Activated T-cell treated with anti-CD3 and anti-CD28 coated beads for 4 hours (primary cell): ENCODE data around the gene ZFP36L2.

ENCODE experiments used
- DNase-seq: peaks from one replicate; pipeline ENCODE4 v3.0.0-alpha.2; 2020

ZFP36L2 gene, protein sequence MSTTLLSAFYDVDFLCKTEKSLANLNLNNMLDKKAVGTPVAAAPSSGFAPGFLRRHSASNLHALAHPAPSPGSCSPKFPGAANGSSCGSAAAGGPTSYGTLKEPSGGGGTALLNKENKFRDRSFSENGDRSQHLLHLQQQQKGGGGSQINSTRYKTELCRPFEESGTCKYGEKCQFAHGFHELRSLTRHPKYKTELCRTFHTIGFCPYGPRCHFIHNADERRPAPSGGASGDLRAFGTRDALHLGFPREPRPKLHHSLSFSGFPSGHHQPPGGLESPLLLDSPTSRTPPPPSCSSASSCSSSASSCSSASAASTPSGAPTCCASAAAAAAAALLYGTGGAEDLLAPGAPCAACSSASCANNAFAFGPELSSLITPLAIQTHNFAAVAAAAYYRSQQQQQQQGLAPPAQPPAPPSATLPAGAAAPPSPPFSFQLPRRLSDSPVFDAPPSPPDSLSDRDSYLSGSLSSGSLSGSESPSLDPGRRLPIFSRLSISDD

DNA sequence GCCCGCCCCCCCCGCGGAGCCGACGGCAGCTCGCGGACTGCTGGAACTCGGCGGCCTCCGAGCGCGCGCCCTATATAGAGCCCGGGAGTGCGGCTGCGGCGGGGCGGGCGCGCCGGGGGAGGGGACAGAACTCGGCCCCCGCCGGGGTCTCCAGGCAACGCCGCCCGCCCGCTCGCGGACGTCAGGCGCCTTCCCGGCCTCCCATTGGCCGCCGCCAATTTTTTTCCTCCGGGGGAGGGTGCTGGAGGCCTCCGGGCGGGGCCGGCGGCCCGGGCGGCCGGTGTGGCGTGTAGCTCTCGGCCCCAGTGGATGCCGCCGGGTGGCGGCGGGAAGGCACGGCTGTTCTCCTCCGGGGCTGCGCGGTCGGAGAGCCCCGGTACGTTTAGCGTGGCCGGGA is at the start of gene ZFP36L2:
Gene ZFP36L2 (minus strand): TSS at position 49 of the 397 bp plus-strand sequence. CDS start 291 bp downstream, outside the sequence.
- peak; percentile 91 for DNase-seq

DNA sequence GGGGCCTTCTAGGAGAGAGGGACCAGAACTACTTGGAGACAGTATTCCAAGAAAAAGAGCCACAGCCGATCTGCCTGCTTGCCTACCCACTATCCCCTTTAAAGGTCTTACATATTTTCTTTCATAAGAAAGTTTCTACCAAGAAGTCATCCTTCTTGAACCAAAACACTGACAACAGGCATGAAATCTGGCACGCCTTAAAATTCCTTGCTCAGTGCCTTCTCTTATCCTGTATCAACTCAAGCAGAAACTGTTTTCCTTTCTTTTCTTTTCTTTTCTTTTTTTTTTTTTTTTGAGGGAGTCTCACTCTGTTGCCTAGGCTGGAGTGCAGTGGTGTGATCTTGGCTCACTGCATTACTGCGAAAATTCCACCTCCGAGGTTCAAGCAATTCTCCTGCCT is 48.3 kb upstream of the ZFP36L2 start:
- DNase-seq = no peak

DNA sequence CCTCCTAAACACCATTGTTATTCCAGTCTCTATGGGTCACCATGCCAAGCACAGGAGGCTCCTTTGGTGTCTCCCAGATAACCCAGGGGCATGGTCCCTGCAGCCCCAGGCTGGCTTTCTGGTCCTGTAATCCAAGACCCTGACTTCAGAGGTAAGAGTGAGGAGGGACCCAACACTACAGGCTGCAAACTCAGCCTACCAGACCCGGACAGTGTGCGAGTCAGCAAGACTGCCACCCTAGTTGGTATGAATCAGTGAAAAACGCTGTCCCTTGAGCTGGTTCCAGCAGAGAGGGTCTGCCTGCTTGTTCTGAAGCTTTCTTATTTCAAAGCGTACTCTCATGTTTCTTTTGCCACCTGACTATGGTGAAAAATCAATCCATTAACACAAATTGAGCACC is 47.6 kb upstream of the ZFP36L2 start:
- no peak for DNase-seq

DNA sequence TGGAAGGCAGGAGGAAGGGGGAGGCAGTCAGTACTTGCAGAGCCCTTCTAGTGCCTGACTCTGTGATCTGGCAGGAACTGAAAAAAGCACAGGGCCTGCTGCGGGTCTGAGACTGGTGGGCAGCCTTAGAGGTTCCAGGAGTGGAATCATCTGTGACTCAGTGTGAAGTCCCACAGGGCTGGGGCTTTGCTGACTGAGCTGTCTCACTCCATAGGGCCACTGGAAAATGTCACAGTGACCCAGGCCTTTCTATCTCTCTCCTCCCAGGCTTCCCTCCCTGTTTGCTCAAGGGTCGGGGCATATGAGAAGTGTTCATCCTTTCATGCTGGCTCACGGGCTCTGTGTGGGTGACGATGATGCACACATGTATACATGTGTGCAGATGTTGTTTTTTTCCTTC is 47.1 kb upstream of the ZFP36L2 start:
- no peak for DNase-seq

DNA sequence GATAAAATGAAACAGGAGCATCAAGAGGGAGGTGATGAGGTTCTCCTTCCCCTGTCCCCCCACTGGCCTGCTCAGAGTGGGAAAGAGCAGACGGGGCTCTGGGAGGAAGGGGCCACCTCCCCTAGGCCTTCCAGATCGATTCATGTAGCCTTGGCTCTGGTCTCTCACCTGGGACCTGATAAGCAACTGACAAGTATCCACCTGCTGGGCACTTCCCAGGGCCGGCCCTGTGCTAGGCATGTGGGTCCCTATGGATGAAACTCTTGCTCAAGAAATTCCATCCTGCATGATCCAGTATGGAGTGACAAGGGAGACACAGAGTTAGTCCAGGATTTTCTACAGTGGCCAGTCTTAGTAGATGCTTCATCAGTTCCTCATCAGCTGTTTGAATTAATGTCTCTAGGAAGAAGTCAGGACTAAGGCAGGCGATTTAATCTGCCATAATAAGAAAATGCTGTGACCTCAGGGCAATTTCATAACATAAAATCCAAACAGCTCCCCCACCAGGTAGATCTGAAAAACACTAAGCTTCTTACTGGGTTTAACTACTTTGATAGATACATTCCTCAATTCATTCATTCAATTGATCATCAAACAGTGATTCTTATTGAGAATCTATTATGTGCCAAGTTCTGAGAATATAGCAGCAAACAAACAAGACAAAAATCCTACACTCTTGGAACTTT is 44.7 kb upstream of the ZFP36L2 start:
- DNase-seq = no peak

DNA sequence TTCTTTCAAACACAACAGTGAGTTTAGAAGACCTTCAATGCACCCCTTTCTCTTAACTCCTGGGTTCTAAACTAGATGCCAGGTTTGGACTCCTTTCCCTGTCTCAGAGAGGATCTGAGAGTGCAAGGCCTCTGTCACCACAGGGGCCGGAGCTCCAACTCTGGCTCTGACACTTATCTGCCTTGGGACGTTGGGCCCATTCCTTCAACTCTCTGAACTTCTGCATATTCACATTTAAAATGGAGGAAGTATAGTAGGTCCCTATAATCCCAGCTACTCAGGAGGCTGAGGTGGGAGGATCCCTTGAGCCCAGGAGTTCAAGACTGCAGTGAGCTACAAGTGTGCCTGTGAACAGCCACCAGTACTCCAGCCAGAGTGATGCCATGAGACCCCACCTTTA is 44.1 kb upstream of the ZFP36L2 start:
- DNase-seq = no peak

DNA sequence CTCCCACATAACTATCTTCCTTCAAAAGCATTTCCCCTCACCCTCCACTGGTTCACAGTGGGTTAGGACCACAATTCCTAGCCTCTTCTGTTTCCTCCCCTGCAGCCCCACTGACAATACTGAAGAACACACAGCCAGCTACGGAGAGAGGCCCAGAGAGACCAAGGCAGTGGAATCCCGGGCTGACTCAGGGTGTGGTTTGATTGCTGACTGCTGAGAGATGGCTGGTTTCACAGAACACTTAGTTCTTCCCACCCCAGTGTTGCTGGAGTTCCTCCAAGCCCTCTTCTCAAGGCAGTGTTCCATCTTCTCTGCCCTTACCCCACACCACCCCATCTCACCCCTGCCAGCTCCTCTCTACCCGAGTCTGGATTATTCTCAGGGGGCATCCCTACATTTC is 43.3 kb upstream of the ZFP36L2 start:
- DNase-seq = no peak

DNA sequence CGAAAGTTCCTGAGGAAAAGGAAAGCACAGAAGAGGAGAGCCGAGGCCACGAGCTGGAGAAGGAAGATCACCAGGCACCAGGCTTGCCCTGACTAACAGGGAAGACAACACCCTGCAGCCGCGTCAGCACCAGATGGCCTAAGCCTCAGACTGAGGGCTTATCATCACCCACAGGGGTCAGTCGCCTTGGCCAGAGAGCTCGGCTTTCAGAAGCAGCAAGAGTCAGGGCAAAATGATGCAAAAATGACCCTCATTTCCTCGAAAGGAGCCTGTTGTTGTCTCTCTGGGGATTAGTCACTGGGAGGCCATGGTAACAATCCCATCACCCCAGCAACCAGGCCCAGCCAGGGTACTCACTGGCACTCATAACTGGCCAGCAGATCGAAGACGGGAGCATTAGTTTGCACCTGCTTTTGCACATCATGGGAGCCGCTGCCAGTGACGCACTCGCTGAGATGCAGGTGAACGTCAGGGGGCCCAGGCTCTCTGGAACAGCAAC is 42.7 kb upstream of the ZFP36L2 start:
- no peak for DNase-seq

DNA sequence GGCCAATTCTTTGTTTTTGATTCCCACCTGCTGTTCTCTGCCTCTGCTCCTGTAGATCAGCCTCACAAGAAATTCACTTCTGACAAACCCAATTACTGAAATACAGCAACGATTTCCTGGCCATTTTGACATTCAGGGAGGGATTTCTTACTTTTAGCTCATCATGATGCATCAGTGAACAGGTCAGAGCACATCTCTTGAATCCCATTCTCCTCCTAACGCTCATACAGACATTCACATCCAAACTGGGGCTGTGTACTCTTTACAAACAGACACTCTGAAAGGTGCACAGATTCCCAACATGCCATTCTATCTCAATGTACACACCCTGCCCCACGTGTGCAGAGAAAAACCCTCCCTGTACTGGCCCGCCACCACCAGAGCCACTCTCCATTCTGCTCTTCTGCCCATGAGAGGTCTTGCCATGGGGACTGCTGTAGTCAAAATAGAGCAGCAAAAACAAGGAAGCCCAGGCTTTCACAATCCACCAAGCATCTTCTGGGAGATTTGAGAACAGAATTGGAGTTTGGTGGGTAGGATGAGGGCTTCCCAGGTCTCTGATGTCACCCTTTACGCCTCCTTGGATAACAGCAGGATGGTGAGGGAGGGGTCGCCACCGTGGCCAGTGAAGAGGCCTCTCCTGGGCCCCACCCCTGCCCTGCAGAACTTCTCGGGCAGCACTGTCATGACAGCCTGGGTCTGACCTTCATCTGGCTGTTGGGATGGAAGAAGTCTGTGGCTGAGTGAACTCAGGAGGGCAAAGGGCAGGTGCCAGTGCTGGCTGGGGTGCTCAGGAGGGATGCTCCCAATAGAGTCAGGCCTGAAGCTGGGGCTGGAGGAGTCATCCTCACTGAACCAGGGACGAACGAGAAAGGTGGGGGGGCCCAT is 41.9 kb upstream of the ZFP36L2 start:
- no peak for DNase-seq

DNA sequence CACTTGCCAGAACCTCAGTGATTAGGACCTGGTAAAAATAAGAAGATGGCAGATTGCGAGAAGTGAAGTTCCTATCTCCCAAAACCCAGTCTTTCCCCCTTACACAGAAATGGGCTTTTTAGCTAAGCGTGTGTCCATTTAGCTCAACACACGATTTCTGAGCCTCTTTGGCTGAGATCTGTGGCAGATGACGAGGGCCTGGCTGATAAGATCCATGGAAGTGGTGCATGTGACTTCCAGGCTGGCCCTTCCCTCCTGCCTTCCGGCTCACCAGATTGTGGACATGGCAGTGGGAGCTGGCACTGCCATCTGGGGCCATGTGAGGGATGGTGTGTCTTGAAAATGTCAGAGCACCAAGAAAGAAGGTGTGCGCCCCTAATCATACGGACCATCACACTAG is 41.0 kb upstream of the ZFP36L2 start:
- DNase-seq = no peak

DNA sequence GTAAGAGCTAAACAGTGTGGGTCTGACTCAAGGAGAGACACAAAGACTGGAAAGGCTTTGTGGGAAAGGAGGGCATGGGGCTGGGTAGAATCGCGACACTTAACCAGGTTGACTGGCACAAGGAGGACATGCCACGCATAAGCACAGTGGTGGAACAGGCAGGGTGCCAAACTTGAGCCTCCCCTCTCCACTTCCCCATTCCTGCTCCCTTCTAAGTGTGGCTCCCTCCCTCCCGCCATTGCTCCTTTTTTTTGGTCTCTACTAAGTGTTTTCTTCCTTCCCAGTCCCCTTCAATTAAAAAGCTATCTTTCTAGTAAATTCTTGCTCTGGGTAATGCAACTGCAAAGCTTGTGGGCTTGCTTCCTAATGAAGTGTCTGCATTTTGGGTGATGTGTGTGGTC is 40.3 kb upstream of the ZFP36L2 start:
- DNase-seq = no peak

DNA sequence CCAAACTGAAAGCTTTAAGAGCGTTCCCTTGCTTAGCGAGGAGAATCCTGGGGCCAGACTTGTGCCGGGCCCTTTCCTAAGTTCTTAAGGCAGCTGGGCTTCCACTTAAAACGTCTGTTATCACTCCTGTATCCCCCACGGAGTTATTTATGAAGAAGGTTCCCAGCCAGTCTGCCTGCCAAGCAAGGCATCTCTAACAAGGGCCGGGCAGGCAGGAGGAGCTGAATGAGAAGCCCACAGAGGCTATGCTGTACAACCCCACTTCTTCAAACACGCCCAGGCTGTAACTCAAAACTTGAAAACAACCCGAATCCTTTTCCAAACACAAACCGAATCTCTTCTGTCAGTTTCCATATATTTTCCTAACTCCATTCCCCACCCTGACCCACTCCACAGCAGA is 39.0 kb upstream of the ZFP36L2 start:
- DNase-seq = no peak

DNA sequence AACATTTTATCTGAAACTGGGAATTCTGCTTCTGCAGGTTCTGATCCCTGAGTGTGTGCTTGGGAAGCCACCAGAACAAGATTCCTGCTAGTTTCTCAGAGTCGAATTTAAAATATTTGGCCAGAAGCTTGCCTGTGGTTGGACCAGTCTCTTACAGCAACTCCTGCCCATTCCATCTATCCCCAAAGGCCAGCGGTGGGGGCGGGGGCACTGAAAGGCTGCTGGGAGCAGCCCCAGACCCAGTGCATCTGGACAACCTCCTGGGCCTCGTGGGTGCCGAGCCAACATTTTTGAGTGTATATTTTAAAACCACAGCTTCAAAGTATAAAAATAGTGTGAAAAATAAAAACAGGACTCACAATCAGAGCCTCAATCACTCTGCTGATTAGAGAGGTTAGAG is 38.6 kb upstream of the ZFP36L2 start:
- no peak for DNase-seq

DNA sequence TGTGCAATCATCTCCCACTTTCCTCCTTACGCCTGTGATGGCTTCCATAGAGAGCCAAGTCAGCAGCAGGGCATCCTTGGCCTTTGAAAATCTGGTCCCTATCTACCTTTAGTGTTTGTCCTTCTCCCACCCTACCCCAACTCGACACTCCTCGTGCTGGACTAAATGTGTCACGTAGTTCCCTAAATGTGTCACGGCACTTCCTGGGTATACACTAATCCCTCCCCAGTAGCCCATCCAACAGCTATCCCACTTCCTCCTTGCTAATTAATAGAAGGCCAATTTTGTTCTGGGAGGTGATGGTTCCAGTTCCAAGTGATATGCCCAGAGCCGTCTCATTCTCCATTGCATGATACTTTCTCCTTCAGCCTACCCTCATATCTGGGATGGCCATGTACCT is 36.5 kb upstream of the ZFP36L2 start:
- no peak for DNase-seq

DNA sequence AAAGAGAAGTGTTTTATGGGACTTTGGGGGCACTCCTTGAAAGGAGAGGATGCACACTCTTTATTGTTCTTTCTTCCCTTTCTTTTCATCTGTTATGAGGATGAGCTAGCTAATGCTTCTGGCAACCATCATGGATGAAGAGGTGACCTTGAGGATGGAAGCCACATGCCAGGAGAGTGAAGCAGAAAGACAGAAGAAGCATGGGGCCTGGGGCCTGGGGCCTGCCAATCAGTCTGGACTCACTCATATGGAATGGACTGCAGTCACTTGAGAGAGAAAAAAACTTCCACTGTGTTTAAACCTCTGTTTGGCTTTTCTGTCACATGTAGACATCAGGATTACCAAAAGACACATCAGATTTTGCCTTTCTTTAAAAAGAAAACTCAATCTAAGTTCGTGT is 35.8 kb upstream of the ZFP36L2 start:
- no peak for DNase-seq

DNA sequence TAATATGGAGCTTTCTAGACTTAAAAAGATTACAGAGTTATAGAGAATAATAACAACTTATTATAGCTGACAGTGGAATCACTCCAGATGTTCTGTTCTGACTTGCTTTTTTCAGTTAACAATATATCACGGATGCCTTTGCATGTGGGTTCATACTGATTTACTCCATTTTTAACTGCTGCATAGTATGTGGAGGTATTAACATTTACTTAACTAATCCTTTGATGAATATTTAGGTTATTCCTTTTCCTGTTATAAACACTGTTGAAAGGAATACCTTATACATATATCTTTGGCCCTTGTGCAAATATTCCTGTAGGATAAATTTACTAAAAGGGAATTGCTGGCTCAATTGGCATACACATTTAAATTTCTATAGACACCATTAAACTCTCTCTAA is 33.1 kb upstream of the ZFP36L2 start:
- no peak for DNase-seq

DNA sequence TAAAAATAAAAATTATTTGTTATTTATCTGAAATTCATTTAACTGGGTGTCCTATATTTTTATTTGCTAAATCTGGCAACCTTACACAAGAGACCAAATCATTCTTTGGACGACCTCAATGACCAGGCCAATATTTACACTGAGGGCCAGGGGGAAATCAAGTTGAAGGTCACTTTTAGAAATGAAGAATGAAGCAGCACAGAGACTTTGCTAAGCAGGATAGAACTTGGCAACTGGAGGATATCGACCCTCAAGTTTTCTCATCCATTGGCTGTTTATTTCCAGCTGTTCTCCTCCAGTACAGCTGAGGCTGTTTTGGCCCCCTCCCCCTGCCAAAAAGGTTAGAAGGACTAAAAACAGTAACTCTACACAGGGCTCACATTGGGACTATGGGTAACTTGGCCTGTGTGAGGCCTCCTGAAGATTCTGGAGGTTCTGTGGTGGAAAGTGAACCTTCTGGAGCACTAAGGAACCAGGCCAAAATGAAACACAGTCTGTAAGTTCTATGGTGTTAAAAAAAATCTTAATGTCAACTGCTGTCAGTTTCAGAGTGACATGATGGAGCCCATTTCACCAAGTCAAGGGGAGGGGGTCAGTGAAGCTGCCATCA is 32.2 kb upstream of the ZFP36L2 start:
- DNase-seq = no peak

DNA sequence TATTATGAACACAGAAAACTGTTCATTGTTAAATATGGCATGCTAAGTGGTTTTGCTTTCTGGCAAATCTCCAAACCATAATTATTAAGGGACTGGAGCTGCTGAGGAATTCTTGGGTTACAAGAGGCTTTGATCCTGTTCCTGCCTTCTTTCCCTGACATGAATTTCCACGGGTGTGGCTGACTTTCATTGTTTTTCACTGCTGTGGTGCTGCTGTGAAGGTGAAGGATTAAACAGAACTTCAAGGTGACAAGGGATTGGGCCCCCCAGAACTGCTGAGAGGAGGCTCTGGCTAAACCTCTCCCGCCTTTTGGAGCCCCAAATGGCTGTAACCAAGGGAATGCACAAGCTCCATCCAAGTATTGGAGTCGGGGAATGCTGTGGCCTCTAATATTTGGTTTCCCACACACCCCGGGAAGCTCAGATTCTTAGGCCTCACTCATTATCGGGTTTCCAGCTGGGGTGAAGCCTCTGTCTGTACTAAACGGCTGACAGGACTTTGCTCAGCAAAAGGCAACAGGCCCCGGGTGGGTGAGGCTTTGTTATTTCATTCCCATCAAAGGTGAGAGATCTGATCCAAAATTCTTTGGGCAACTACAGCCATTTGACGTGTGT is 29.0 kb upstream of the ZFP36L2 start:
- no peak for DNase-seq

DNA sequence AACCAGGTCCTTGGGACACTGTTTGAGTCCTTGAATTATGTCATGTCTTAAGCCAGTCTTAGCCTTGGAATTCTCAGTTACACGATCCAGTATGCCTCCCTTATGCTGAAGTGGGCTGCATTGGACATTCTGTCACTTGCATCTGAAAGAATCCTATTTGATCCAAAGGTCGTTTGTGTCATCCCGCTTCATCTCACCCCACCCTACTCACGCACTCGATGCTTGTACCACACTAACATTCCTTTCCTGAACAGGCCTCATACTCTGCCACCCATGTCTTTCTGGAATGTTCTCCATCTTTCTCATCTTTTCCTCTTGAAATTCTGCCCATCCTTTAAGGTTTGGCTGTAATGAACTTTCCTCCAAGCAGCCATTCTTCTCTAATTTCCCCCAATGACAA is 27.9 kb upstream of the ZFP36L2 start:
- no peak for DNase-seq

DNA sequence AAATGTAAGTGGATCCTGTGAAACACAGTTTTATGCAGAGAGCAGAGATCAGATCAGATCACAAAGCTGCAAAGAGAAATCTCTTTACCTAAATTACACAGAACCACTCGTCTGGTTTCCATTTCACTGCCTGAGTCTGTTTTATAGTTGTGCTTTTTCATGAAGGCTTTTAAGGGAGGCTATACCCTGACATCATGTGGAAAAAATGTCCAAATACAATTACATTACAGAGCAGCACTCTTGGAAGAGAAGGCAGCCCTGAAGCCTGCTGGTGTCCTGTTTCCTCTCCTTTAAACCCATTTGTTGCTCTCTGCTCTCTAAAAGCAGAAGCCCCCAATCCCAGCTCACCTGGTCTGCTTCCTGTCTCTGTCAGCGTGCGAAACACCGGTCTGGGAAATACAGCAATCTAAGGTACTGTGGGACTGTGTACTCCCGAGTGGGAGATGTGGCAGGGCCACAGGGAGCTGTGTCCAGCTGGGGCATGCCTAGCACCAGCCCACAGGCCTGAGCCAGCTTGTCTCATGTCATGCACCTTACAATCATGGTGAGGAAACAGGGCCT is 24.8 kb upstream of the ZFP36L2 start:
- no peak for DNase-seq

DNA sequence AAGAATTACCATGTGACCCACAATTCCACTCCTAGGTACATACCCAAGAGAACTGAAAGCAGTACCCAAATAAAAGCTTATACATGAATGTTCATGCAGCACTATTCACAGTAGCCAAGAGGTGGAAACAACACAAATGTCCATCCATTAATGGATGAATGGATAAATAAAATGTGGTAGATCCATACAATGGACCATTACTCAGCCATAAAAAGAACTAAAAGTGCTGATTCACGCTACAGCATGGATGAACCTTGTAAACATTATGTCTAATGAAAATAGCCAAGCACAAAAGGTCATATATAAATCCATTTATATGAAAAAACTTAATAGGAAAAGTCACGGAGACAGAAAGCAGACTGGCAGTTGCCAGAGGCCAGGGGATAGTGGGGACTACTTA is 23.6 kb upstream of the ZFP36L2 start:
- DNase-seq = no peak

DNA sequence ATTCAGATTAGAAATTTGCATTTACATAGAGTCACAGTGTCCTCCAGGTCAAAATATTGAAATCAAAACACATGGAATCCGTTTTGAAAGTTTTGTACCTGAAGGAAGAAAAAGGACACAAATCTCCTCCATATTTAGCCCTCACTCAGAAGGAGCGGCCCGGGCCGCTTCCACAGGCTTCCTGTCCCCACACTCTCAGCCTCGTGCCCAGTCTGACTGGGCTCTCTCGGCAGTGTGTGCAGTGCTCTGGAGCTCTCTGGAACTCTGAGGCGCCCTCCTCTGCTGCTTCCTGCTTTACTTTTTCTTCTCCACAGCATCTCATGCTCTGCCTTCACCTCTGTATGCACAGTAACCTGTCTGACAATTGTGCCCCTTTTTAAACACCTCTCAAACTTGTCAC is 22.2 kb upstream of the ZFP36L2 start:
- DNase-seq = no peak
